ENCODE results near the gene CENPM.

DNA sequence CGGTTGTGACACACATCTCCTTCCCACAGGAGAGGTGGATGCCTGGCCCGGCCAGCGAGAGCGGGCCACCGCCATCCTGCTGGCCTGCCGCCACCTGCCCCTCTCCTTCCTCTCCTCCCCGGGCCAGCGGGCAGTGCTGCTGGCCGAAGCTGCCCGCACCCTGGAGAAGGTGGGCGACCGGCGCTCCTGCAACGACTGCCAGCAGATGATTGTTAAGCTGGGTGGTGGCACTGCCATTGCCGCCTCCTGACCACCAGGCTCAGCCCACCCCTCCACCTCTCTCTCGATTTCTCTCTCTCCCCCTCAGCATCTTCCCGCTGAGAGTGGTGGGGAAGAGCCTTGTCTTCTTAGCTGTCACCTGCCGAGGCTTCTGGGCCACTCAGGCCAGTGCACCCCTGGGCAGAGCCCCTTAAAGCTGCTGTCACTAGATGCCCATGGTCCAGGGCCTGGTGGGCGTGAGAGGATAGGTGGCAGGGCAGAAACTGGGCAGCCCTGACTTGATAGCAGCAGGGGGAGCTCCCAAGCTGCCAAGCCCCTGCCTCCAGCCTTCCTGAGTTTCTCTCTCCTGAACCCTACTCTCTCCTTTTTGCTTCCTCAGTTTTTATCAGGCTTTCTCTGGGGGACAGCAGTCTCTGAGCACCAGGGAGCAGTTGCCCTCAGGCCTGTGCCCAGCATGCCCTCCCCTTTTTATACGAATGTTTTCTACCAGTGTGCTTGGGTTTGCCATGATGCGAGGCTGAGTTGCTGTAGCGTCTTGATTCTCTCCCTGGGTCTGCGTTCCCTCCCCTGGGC lies 41.3 kb downstream of the CENPM start:
- no peak for TF ChIP-seq NANOG (IDR thresholded peaks at IDR 0.05; ENCODE audit: borderline replicate concordance)
- TF ChIP-seq, protein P1, sequence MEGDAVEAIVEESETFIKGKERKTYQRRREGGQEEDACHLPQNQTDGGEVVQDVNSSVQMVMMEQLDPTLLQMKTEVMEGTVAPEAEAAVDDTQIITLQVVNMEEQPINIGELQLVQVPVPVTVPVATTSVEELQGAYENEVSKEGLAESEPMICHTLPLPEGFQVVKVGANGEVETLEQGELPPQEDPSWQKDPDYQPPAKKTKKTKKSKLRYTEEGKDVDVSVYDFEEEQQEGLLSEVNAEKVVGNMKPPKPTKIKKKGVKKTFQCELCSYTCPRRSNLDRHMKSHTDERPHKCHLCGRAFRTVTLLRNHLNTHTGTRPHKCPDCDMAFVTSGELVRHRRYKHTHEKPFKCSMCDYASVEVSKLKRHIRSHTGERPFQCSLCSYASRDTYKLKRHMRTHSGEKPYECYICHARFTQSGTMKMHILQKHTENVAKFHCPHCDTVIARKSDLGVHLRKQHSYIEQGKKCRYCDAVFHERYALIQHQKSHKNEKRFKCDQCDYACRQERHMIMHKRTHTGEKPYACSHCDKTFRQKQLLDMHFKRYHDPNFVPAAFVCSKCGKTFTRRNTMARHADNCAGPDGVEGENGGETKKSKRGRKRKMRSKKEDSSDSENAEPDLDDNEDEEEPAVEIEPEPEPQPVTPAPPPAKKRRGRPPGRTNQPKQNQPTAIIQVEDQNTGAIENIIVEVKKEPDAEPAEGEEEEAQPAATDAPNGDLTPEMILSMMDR (conservative IDR thresholded peaks at IDR 0.05; ENCODE audit: low read depth in 2 of 2) = no peak; a peak in 1 of 4 replicates
- TF ChIP-seq POLR2AphosphoS5 (IDR thresholded peaks at IDR 0.05; ENCODE audit: low read depth) = no peak
- TF ChIP-seq EZH2 (IDR thresholded peaks at IDR 0.05; ENCODE audit: low read depth, unreplicated experiment) = no peak
- no peak for TF ChIP-seq EZH2phosphoT487 (IDR thresholded peaks at IDR 0.05; ENCODE audit: unreplicated experiment)
- TF ChIP-seq STAT1 (IDR thresholded peaks at IDR 0.05; ENCODE audit: unreplicated experiment) = no peak
- TF ChIP-seq, protein P2, sequence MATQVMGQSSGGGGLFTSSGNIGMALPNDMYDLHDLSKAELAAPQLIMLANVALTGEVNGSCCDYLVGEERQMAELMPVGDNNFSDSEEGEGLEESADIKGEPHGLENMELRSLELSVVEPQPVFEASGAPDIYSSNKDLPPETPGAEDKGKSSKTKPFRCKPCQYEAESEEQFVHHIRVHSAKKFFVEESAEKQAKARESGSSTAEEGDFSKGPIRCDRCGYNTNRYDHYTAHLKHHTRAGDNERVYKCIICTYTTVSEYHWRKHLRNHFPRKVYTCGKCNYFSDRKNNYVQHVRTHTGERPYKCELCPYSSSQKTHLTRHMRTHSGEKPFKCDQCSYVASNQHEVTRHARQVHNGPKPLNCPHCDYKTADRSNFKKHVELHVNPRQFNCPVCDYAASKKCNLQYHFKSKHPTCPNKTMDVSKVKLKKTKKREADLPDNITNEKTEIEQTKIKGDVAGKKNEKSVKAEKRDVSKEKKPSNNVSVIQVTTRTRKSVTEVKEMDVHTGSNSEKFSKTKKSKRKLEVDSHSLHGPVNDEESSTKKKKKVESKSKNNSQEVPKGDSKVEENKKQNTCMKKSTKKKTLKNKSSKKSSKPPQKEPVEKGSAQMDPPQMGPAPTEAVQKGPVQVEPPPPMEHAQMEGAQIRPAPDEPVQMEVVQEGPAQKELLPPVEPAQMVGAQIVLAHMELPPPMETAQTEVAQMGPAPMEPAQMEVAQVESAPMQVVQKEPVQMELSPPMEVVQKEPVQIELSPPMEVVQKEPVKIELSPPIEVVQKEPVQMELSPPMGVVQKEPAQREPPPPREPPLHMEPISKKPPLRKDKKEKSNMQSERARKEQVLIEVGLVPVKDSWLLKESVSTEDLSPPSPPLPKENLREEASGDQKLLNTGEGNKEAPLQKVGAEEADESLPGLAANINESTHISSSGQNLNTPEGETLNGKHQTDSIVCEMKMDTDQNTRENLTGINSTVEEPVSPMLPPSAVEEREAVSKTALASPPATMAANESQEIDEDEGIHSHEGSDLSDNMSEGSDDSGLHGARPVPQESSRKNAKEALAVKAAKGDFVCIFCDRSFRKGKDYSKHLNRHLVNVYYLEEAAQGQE (IDR thresholded peaks at IDR 0.05; ENCODE audit: unreplicated experiment) = no peak
- TF ChIP-seq ZNF114 (CRISPR knock-in tag; IDR thresholded peaks at IDR 0.05) = no peak
- TF ChIP-seq CREB1 (CRISPR knock-in tag; IDR thresholded peaks at IDR 0.05; ENCODE audit: low read depth) = no peak
- no peak for TF ChIP-seq JUNB (IDR thresholded peaks at IDR 0.05; ENCODE audit: unreplicated experiment)

Data from GM23338 (cell line).